Kidney epithelial cell (primary cell): ENCODE measurements around the gene MOCS1. TPM values are rescaled to one million over a fixed set of nuclear protein-coding genes. Genes with fewer than 3 reads are reported as not detected.

Experiments used
- DNase-seq: peaks from one replicate; pipeline ENCODE4 v3.0.0-alpha.2; 2010; ENCODE audit warnings: low read depth
- H3K27me3 ChIP-seq: 2 replicates; pipeline ENCODE4 v1.6.0; 2011; ENCODE audit warnings: low read length; ENCODE audit not compliant: control insufficient read depth, insufficient read depth
- H3K36me3 ChIP-seq: 2 replicates; pipeline ENCODE4 v1.5.1; 2011; ENCODE audit warnings: low read length; ENCODE audit not compliant: control insufficient read depth, insufficient read depth
- H3K4me3 ChIP-seq: 2 replicates; pipeline ENCODE4 v1.5.1; 2011; ENCODE audit warnings: low read depth, mild to moderate bottlenecking, control low read depth, low read length
- total RNA-seq: library from RNA; depleted of rRNA; stranded (reverse); fragments of >200 nt; gene quantifications from 2 replicates; pipeline ENCODE4 v1.2.3, GENCODE V29; 2015
- TF ChIP-seq, protein P1 (sequence below): IDR thresholded peaks from 2 replicates; pipeline ENCODE4 v1.5.1; 2011; ENCODE audit warnings: mild to moderate bottlenecking, moderate library complexity, low read length, control low read depth, inconsistent platforms; ENCODE audit not compliant: insufficient read depth, poor library complexity, severe bottlenecking

MOCS1 gene
- total RNA-seq, 1 donor from 2014 or later: 15.0 TPM

DNA sequence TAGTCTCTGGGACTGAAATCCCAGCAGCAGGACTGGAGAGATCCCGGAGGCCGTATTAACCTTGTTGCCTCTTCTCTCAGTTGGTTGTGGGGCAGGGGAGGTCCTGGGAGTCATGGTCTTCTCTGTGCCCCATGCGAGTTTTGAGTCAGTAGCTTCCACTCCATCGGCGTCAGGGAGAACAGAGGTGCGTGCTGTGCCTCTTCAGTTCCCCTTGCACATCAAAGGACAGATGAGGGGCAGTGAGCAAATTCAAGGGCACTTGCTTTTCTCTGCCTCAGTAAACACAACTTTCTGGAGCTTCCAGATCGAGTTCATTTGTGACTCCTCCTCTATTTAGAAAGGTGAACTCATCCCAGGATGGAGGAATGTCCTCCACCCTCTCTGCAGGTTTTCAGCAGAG, 48.6 kb downstream of the MOCS1 start:
- H3K4me3 ChIP-seq: no peak overlapping the region
- no peaks in the 10 kb centered on the region for H3K36me3 ChIP-seq
- TF ChIP-seq, protein P1, sequence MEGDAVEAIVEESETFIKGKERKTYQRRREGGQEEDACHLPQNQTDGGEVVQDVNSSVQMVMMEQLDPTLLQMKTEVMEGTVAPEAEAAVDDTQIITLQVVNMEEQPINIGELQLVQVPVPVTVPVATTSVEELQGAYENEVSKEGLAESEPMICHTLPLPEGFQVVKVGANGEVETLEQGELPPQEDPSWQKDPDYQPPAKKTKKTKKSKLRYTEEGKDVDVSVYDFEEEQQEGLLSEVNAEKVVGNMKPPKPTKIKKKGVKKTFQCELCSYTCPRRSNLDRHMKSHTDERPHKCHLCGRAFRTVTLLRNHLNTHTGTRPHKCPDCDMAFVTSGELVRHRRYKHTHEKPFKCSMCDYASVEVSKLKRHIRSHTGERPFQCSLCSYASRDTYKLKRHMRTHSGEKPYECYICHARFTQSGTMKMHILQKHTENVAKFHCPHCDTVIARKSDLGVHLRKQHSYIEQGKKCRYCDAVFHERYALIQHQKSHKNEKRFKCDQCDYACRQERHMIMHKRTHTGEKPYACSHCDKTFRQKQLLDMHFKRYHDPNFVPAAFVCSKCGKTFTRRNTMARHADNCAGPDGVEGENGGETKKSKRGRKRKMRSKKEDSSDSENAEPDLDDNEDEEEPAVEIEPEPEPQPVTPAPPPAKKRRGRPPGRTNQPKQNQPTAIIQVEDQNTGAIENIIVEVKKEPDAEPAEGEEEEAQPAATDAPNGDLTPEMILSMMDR: no peak
- no peak for DNase-seq
- no peaks in the 10 kb centered on the region for H3K27me3 ChIP-seq

DNA sequence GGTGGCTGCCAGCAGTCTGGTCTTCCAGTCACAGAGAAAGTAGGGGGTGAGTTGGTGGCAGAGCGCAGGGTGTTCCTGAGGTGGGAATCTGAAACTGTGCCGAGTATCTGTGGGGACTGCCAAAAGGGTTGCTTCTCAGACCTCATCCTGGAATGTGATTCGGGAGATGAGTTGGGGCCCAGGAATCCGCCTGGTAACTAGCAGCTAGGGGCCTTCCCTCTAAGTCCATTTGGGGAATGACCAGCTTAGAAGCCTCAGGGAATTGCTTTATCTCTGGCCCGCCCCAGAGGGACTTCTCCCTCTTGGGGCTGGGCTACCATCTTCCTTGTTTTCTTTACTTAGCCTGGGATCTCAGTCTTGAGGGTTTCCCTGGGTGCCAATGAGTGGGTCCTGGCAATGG, 49.6 kb downstream of the MOCS1 start:
- DNase-seq: no peak
- TF ChIP-seq, protein P1: no peak
- Histone ChIP-seq H3K4me3 (no peak overlapping the region), H3K36me3 (no peaks in the 10 kb centered on the region), H3K27me3 (no peaks in the 10 kb centered on the region)

DNA sequence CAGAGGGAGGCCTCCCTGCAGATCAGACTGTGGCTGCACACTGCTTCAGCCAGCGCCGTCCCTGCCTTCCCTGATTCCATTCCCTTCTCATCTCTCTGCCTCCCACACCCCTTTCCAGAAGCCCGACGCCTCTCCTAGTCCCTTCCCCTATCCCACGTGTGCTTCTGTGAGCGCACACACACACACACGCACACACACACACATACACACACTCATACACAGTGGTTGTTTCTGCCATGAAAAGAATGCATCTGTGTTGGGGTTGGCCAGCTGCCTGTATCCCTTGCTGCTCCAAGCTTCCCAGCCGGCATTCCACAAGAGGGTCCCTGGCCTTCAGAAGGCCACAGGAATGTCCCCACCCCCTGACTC, 51.7 kb downstream of the MOCS1 start:
- Histone ChIP-seq H3K36me3 (no peaks in the 10 kb centered on the region), H3K27me3 (no peaks in the 10 kb centered on the region), H3K4me3 (no peak overlapping the region)
- peak; percentile 76 for DNase-seq
- TF ChIP-seq, protein P1: no peak

DNA sequence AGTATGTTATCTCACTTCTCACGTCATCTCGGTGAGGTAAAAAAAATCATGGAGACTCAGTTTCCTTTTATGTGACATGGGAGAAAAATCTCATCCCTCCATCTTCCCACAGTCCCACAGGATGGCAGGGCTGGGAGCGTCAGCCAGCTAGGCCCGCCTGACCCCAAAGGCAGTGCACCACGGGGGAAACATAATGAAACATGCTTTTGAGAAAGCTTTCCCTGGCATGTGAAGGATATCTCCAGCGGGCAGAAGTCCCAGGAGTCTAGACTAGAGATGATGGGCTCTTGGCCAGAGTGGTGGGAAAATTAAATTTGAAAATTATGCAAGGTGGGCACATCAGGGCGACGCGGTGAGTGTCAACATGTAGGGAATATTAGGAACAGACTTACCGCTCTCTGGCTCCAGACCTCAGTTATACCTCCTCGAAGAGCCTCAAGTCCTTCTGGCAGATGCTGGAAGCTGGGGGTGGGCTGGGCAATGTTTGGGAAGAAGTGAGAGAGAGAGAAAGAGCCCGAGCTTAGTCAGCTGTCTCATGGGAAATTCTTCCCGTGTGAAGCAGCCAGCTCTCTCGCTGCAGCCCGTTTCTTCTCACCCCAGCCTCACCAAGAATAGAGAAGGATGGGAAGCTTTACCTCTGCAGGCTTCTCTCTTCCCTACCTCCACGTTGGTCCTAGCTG, 52.3 kb downstream of the MOCS1 start:
- DNase-seq: no peak
- TF ChIP-seq, protein P1: no peak
- no peak overlapping the region for H3K4me3 ChIP-seq
- no peaks in the 10 kb centered on the region for H3K36me3 ChIP-seq
- no peaks in the 10 kb centered on the region for H3K27me3 ChIP-seq

DNA sequence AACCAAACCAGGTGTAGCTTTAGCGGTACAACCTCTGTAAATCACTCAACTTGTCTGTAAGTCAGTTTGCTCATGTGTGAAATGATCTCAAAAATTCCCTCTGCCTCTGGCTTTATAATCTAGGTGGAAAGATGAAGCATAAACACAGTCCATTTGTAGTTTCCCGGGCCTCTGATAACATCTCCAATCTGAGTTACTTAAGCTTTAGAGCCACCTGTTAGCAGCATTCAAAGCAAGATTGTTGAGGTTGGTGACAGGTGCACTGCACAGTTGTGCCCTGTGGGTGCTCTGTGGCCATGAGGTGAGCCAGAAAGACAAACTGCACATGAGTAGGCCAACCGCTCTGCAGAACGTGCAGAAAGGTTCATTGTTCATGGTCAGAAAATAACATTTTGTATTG, 53.7 kb downstream of the MOCS1 start:
- Histone ChIP-seq H3K36me3 (no peaks in the 10 kb centered on the region), H3K4me3 (no peak overlapping the region), H3K27me3 (no peaks in the 10 kb centered on the region)
- TF ChIP-seq, protein P1: no peak
- no peak for DNase-seq

DNA sequence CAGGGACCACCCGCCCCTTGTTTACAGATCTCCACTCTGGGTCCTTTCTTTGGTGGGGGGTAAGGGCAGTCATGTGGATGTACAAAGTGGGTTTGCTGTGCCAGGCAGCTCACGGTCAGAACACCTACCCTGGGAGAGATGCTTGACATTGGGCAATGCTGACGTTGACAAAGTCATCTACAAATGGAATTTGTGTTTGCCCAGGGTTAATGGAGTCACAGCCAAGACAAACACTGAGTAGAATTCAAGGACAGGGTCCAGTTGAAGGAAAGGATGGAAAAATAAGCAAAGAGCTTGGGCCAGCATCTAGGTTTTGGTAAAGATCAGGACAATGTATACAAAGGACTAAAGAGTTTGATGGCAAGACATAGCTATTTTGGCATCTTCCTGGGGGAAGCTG, 54.7 kb downstream of the MOCS1 start:
- H3K4me3 ChIP-seq: no peak overlapping the region
- no peaks in the 10 kb centered on the region for H3K27me3 ChIP-seq
- TF ChIP-seq, protein P1: no peak
- no peaks in the 10 kb centered on the region for H3K36me3 ChIP-seq
- no peak for DNase-seq
